GM12878 (cell line): ENCODE measurements around the gene FCER1G. TPM values are rescaled to one million over a fixed set of nuclear protein-coding genes. Genes with fewer than 3 reads are reported as not detected.

ENCODE experiments used
- ASH2L ChIP-seq: fragments of 300-600, 200-600 bp; sonication (generic); IDR thresholded peaks from 2 replicates; pipeline ENCODE4 v1.6.1; 2017; ENCODE audit warnings: low read depth, mild to moderate bottlenecking, borderline replicate concordance
- ATF3 ChIP-seq: IDR thresholded peaks from 2 replicates; pipeline ENCODE4 v1.6.1; 2011; ENCODE audit warnings: low read depth, mild to moderate bottlenecking, low read length, moderate library complexity, borderline replicate concordance; ENCODE audit errors: extremely low read depth
- ATF7 ChIP-seq: fragments of 450-650 bp; IDR thresholded peaks from 2 replicates; pipeline ENCODE4 v1.6.1; 2016; ENCODE audit warnings: low read depth, mild to moderate bottlenecking
- CREB1 ChIP-seq: IDR thresholded peaks from 2 replicates; pipeline ENCODE4 v1.6.1; 2012; ENCODE audit warnings: low read depth, mild to moderate bottlenecking, inconsistent platforms
- HCFC1 ChIP-seq: fragments of 150-350 bp; IDR thresholded peaks from 2 replicates; pipeline ENCODE4 v1.6.1; 2014; ENCODE audit warnings: low read length
- HDAC2 ChIP-seq: fragments of 200-600 bp; sonication (generic); IDR thresholded peaks from 2 replicates; pipeline ENCODE4 v1.6.1; 2017
- LARP7 ChIP-seq: fragments of 450-650 bp; IDR thresholded peaks from 2 replicates; pipeline ENCODE4 v1.6.1; 2017; ENCODE audit warnings: mild to moderate bottlenecking
- MXI1 ChIP-seq: fragments of 150-350 bp; IDR thresholded peaks from 2 replicates; pipeline ENCODE4 v1.6.1; 2011; ENCODE audit warnings: low read depth, mild to moderate bottlenecking, inconsistent platforms, low read length, improper control_type of control experiment
- NFYB ChIP-seq: IDR thresholded peaks from 2 replicates; pipeline ENCODE4 v1.6.1; 2011; ENCODE audit warnings: low read depth, mild to moderate bottlenecking, low read length, improper control_type of control experiment, moderate library complexity; ENCODE audit not compliant: insufficient read depth
- POLR2A ChIP-seq: IDR thresholded peaks from 2 replicates; pipeline ENCODE4 v1.6.1; 2011; ENCODE audit warnings: low read depth, mild to moderate bottlenecking, low read length
- RELA ChIP-seq: fragments of 450-650 bp; IDR thresholded peaks from 2 replicates; pipeline ENCODE4 v1.8.0; 2014; ENCODE audit warnings: borderline replicate concordance; ENCODE audit not compliant: partially characterized antibody
- SMAD5 ChIP-seq: IDR thresholded peaks from 2 replicates; pipeline ENCODE4 v1.6.1; 2016; ENCODE audit warnings: antibody characterized with exemption, low read depth
- SMC3 ChIP-seq: IDR thresholded peaks from 2 replicates; pipeline ENCODE4 v1.6.1; 2011; ENCODE audit warnings: low read length, improper control_type of control experiment, borderline replicate concordance
- SREBF1 ChIP-seq: IDR thresholded peaks from 2 replicates; pipeline ENCODE4 v1.6.1; 2012; ENCODE audit warnings: mild to moderate bottlenecking, low read length
- USF2 ChIP-seq: IDR thresholded peaks from 2 replicates; pipeline ENCODE4 v1.6.1; 2011; ENCODE audit warnings: low read depth, low read length, improper control_type of control experiment, borderline replicate concordance
- ZBED1 ChIP-seq: IDR thresholded peaks from 2 replicates; pipeline ENCODE4 v1.6.1; 2016; ENCODE audit warnings: borderline replicate concordance
- ZNF24 ChIP-seq: fragments of 450-650 bp; IDR thresholded peaks from 2 replicates; pipeline ENCODE4 v1.6.1; 2017; ENCODE audit warnings: antibody characterized with exemption, mild to moderate bottlenecking
- ZSCAN29 ChIP-seq: fragments of 450-650 bp; IDR thresholded peaks from 2 replicates; pipeline ENCODE4 v1.6.1; 2017; ENCODE audit warnings: mild to moderate bottlenecking, moderate library complexity
- polyA plus RNA-seq, 11 experiments: library from polyadenylated mRNA; depleted of rRNA in 4 of 11; unstranded in 6 of 11; stranded (reverse) in 5 of 11; fragments of >200 nt; fragmentation: Nextera tagmentation in 4 of 11; fragmentation: Illumina TruSeq in 1 of 11; extraction: Ambion mirVana in 4 of 11; extraction: Trizol in 1 of 11; gene quantifications; 1 replicate in 1 of 11; 2 replicates in 10 of 11; pipeline versions ENCODE4 v1.2.1 to v1.2.3, GENCODE V29; 2011 to 2016; ENCODE audit warnings: inconsistent platforms in 2 of 11, missing spikeins in 2 of 11, low read depth in 1 of 11
- total RNA-seq, 4 experiments: library from RNA; depleted of rRNA in 3 of 4; stranded (reverse); fragments of >200 nt in 3 of 4; fragmentation: Illumina TruSeq in 1 of 4; extraction: Trizol in 1 of 4; gene quantifications; 2 replicates each; pipeline versions ENCODE4 v1.2.1 to v1.2.3, GENCODE V29; 2013 to 2021
- TF ChIP-seq, protein P1 (sequence below): fragments of 450-650 bp; IDR thresholded peaks from 2 replicates; pipeline ENCODE4 v1.6.1; 2014; ENCODE audit warnings: mild to moderate bottlenecking
- TF ChIP-seq, protein P2 (sequence below): fragments of 450-650 bp; IDR thresholded peaks from 2 replicates; pipeline ENCODE4 v1.6.1; 2017; ENCODE audit warnings: mild to moderate bottlenecking, moderate library complexity
- TF ChIP-seq, protein P3 (sequence below): fragments of 150-350 bp; IDR thresholded peaks from 2 replicates; pipeline ENCODE4 v1.6.1; 2014; ENCODE audit warnings: mild to moderate bottlenecking, low read depth, low read length

FCER1G gene
- total and polyA plus RNA-seq, 10 of the 15 experiments (the other 5 are each of a cell fraction or from before 2014, with no cell fraction given), result 0.40 to 1.9 (median 0.89) TPM

DNA sequence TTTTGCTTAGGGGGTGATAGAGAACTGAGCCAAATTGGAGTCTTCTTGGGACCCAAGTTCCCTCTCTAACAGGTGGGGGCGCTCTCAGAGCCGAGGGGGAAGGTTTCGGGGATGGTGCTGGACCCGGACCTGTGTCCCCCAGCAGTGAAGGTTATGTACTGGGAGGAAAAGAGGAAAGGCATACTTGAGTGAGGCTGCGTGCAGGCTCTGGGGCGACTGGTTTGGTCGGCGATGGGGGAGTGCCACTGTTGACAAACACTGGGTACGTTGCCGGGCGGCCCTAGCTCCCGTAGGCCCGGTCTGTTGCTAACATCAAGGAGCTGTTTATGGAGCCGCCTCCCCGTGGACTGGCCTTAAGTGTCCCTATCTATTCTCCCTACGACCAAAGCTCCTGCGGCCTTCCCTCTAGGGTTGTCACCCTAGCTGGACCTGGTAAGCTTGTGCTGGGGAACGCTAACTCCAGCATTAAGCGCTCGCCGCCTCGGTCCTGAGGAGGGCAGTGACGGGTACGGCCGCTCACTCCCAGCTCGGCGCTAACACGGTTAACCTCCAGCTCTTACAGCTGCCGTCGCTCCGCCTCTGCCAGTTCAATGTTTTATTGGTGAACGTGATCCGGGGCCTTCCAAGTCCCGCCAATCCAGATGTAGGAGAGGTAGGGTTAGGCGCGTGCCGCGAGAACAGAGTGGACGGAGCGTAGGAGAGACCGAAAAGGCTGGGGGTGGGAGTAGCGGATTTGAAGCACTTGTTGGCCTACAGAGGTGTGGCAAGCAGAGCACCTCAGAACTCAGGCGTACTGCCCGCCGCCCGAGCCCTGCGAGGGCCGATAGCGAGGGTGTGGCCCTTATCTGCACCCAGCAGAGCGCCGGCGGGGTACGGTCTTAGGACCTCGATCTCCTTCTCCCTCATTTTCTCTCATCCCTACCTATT lies 49.1 kb upstream of the FCER1G start, which contains the start of gene PPOX (continued):
- TF ChIP-seq ATF3 (no peak), CREB1 (peak; percentile 73), NFYB (peak; percentile 94), ZBED1 (no peak; the same call in 1 of the 2 replicates), SMAD5 (peak; percentile 52; the same call in 1 of the 2 replicates), ZSCAN29 (no peak), SMC3 (no peak; the same call in 1 of the 2 replicates), USF2 (peak; percentile 9; the same call in 1 of the 2 replicates), SREBF1 (no peak; the same call in 1 of the 2 replicates), ASH2L (no peak), RELA (no peak), LARP7 (peak; percentile 89), MXI1 (0 out of 2 replicates have a peak, but pooled peaks have one; percentile 55), ZNF24 (no peak), HDAC2 (no peak), HCFC1 (peak; percentile 56), POLR2A (peak; percentile 88), ATF7 (peak; percentile 22; the same call in 1 of the 2 replicates)
- TF ChIP-seq, protein P1, sequence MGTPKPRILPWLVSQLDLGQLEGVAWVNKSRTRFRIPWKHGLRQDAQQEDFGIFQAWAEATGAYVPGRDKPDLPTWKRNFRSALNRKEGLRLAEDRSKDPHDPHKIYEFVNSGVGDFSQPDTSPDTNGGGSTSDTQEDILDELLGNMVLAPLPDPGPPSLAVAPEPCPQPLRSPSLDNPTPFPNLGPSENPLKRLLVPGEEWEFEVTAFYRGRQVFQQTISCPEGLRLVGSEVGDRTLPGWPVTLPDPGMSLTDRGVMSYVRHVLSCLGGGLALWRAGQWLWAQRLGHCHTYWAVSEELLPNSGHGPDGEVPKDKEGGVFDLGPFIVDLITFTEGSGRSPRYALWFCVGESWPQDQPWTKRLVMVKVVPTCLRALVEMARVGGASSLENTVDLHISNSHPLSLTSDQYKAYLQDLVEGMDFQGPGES, result 0 out of 2 replicates have a peak, but pooled peaks have one; percentile 43
- TF ChIP-seq, protein P2, sequence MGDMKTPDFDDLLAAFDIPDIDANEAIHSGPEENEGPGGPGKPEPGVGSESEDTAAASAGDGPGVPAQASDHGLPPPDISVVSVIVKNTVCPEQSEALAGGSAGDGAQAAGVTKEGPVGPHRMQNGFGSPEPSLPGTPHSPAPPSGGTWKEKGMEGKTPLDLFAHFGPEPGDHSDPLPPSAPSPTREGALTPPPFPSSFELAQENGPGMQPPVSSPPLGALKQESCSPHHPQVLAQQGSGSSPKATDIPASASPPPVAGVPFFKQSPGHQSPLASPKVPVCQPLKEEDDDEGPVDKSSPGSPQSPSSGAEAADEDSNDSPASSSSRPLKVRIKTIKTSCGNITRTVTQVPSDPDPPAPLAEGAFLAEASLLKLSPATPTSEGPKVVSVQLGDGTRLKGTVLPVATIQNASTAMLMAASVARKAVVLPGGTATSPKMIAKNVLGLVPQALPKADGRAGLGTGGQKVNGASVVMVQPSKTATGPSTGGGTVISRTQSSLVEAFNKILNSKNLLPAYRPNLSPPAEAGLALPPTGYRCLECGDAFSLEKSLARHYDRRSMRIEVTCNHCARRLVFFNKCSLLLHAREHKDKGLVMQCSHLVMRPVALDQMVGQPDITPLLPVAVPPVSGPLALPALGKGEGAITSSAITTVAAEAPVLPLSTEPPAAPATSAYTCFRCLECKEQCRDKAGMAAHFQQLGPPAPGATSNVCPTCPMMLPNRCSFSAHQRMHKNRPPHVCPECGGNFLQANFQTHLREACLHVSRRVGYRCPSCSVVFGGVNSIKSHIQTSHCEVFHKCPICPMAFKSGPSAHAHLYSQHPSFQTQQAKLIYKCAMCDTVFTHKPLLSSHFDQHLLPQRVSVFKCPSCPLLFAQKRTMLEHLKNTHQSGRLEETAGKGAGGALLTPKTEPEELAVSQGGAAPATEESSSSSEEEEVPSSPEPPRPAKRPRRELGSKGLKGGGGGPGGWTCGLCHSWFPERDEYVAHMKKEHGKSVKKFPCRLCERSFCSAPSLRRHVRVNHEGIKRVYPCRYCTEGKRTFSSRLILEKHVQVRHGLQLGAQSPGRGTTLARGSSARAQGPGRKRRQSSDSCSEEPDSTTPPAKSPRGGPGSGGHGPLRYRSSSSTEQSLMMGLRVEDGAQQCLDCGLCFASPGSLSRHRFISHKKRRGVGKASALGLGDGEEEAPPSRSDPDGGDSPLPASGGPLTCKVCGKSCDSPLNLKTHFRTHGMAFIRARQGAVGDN, result no peak
- TF ChIP-seq, protein P3, sequence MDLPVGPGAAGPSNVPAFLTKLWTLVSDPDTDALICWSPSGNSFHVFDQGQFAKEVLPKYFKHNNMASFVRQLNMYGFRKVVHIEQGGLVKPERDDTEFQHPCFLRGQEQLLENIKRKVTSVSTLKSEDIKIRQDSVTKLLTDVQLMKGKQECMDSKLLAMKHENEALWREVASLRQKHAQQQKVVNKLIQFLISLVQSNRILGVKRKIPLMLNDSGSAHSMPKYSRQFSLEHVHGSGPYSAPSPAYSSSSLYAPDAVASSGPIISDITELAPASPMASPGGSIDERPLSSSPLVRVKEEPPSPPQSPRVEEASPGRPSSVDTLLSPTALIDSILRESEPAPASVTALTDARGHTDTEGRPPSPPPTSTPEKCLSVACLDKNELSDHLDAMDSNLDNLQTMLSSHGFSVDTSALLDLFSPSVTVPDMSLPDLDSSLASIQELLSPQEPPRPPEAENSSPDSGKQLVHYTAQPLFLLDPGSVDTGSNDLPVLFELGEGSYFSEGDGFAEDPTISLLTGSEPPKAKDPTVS, result no peak
